ENCODE measurements around the gene MAD2L1BP. TPM values are rescaled to one million over a fixed set of nuclear protein-coding genes. Genes with fewer than 3 reads are reported as not detected.

MAD2L1BP gene
- total RNA-seq, 2 experiments from 2014 or later: 41.8 to 44.3 TPM

DNA sequence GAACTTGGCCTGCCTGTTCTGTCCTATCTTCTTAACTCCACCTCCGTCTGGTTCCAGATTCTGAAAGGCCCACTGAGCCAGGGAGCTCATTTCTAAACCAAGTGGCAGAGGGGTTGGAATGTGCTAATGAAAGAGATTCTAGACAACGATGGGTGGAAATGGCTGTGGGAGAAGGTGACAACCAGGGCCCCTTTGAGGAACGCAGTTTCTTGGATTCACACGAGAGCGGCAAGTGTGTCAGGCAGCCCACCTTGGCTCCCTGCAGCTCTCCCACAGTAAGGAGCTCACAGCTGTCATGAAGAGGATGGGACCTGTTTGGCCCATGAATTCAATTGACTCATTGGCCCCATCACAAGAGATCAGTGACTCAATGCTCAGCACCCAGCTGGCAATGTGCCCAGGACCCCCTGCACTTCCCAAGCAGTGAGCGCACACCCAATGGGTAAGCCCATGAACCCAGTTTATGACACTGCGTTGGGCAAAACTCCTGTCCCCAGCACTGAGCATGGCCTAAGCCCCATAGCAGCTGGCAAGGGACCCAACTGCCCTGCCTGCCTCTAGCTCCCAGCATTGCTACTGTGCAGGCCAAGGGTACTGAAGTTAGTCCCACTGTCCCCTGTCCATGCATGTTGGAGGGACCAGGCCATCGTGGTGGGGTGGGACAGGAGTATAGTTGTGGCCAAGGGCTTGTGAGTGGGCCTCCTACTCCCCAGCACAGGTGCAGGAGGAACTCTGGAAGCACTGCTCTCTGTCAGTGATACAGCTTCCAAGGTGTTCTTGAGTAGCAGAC is 35.6 kb downstream of the MAD2L1BP start:
- H3K4me3 Mint-ChIP-seq: no peak overlapping the region
- H3K36me3 Mint-ChIP-seq (ENCODE audit: low read depth): peaks cover 32% of the 10 kb centered on the region
- no peaks in the 10 kb centered on the region for H3K27me3 Mint-ChIP-seq
- DNase-seq: no peak
- no peak overlapping the region for H3K27ac Mint-ChIP-seq
- POLR2A ChIA-PET: no interaction called here
- peaks cover 42% of the 10 kb centered on the region for H3K4me1 Mint-ChIP-seq
- CTCF ChIA-PET: interaction anchor here (0.6 to 3.9 kb wide), 9 partner anchors 11 to 491 kb away, joined by 3 to 20 read pairs (median 4); partner anchors contain the start of gene MRPS18A
- H3K9me3 Mint-ChIP-seq: no peaks in the 10 kb centered on the region

DNA sequence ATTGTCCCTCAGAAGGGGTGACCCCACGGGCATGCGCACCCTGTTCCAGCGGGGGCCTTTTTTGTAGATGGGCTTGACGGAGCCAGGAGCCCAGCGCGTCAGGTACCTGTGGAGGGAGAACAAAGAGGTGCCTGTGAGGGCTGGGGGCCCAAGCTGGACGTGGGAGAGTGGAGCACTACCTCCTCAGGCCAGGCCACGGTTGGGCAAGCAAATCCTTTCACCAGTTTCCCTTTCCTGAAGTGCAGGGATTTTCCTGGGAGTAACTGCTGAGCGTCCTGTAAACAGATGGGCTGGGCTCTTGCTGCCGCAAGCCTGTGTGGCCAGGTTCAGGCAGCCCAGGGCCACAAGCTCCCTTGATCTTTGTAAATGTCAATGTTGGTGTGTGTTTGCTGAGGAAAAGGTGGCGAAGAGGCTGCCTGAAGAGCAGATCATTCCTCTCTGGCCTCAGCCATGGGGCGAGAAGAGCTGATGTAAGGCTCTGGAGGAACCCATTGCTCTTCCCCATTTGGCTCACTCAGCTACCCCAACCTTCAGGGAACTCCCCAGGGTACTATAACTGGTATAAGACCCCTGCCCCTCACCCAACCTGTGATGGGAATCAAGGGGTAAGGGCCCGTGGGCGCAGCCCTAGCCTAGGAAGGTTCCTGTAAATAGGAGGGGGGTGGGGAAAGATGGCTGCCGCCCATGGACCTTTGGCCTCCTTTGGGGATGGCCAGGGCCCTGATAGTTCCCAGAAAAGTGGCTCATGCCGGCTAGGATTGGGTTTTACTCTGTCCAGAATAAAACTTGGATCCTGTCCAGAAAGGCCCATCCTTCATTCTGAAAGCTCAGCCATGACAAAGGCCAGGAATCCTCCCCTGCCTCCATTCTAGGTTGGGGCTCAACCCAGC is 36.4 kb downstream of the MAD2L1BP start:
- DNase-seq: no peak
- peaks cover 41% of the 10 kb centered on the region for H3K4me1 Mint-ChIP-seq
- no peak overlapping the region for H3K27ac Mint-ChIP-seq
- no peak overlapping the region for H3K4me3 Mint-ChIP-seq
- no peaks in the 10 kb centered on the region for H3K27me3 Mint-ChIP-seq
- peaks cover 34% of the 10 kb centered on the region for H3K36me3 Mint-ChIP-seq (ENCODE audit: low read depth)
- ChIA-PET POLR2A (no interaction called here), CTCF (interaction anchor here (1.2 to 2.0 kb wide), 2 partner anchors 26 to 37 kb away, joined by 3 to 8 read pairs; no protein-coding TSS in a partner anchor)
- H3K9me3 Mint-ChIP-seq: no peaks in the 10 kb centered on the region

DNA sequence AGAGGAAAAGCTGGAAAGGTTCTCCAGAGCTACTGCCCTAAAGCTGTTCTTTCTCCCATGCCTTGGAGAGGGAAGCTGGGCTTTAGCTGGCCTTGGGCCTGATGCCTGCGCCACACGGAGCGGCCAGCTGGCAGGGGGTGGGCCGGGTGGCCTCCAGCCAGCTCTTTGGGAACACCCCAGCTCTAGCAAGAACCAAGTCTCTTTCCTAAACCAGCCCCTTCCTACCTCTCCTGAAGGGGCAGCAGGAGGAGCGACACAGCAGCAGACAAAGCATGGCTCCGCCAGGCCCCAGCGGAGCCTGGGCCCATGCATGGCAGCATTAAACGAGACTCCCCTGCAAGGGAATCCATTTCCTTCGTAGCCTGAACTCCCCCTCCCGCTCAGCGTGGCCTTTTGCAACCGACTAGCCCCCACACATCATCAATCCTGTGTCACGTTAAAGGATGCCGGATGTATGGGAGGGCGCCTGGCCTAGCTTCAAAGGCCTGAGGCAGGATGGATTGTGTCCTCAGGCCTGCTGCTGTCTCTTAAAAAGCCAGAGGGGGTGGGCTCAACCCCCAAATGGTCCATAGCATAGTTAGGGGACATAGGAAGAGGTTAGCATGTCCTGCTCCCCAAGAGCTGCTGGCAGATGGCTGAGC is 37.9 kb downstream of the MAD2L1BP start:
- H3K27ac Mint-ChIP-seq: no peak overlapping the region
- H3K27me3 Mint-ChIP-seq: no peaks in the 10 kb centered on the region
- peaks cover 35% of the 10 kb centered on the region for H3K36me3 Mint-ChIP-seq (ENCODE audit: low read depth)
- CTCF ChIA-PET: interaction anchor here (2.0 kb wide), 1 partner anchor 27 kb away, joined by 8 read pairs; no protein-coding TSS in a partner anchor
- H3K9me3 Mint-ChIP-seq: no peaks in the 10 kb centered on the region
- no peak for DNase-seq
- peaks cover 25% of the 10 kb centered on the region for H3K4me1 Mint-ChIP-seq
- no peak overlapping the region for H3K4me3 Mint-ChIP-seq
- POLR2A ChIA-PET: no interaction called here

DNA sequence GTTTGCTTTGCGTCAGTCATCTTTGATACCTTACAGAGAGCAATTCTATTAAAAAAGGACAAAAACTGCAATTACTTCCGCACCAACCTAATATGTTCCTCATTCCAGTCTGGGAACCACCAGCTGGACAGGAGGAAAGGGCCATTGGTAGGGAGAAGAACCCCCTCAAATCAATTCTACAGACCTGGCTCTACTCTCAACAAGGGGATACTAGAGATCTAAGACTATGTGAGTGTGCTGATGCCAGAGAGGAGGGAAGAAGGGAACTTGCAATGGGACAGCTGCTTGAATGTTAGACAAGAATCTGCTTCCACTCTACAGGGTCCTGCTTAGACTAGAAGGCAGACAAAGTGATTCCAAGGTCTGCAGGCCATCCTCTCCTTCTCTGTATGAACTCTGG is 38.7 kb downstream of the MAD2L1BP start:
- Mint-ChIP-seq H3K27me3 (no peaks in the 10 kb centered on the region), H3K9me3 (no peaks in the 10 kb centered on the region), H3K4me1 (peaks cover 19% of the 10 kb centered on the region), H3K36me3 (ENCODE audit: low read depth) (peaks cover 35% of the 10 kb centered on the region), H3K4me3 (no peak overlapping the region), H3K27ac (no peak overlapping the region)
- ChIA-PET CTCF (interaction anchor here (0.6 kb wide), 1 partner anchor 506 kb away, joined by 3 read pairs; no protein-coding TSS in a partner anchor), POLR2A (no interaction called here)
- DNase-seq: no peak

DNA sequence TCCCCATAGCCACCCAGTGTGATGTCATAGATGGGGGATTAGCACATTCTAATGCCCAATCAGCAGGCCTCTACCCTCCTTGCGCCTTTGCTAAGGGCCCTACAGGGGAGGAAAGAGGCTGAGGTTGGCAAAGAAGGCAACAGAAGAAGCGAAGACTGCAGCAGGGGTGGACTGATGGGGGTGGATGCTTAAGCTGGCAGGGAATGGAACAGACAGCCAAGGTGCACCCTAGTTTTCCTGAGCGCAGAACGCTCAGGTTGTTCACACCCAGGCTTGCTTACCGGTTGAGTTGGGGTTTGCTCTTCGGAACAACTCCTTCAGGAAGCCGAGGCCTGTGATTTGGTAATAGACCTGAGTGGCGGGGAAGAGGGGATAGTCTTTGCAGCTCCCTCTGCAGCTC is 39.3 kb downstream of the MAD2L1BP start:
- H3K4me1 Mint-ChIP-seq: peaks cover 13% of the 10 kb centered on the region
- peaks cover 34% of the 10 kb centered on the region for H3K36me3 Mint-ChIP-seq (ENCODE audit: low read depth)
- H3K9me3 Mint-ChIP-seq: no peaks in the 10 kb centered on the region
- DNase-seq: no peak
- H3K27me3 Mint-ChIP-seq: no peaks in the 10 kb centered on the region
- no peak overlapping the region for H3K4me3 Mint-ChIP-seq
- CTCF ChIA-PET: no interaction called here
- POLR2A ChIA-PET: no interaction called here
- H3K27ac Mint-ChIP-seq: no peak overlapping the region

DNA sequence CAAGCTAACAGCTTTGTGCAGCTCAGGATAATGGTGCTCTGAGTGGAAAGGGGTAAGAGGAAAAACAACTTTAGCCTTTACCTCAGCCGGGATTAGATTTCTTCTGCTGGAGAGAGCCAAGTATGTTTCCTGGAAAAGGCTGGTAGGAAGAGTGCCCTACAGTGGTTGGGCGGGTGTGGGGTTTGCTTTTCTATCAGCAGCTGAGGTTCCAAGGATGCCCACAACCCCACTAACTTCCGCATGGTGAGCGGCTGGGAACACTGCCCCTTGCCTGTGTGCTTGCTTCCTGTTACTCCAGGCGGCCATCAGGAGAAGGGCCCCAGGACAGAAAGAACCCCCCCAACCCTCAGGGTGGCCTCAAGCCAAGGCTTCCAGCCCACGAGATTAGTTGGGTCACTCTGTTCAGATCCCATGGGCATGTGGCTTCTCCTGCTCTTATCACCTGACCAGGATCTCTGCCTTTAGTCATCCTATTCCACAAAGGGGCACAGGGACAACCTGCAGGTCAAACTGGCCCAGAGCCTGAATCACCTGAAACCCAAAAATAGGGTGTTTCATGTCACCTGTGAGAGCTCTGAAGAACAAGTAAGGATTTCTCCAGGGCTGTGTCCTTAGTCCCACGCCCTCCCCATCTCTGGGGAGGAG is 41.4 kb downstream of the MAD2L1BP start:
- Mint-ChIP-seq H3K27me3 (no peaks in the 10 kb centered on the region), H3K4me3 (no peak overlapping the region), H3K27ac (no peak overlapping the region), H3K36me3 (ENCODE audit: low read depth) (peaks cover 33% of the 10 kb centered on the region), H3K9me3 (no peaks in the 10 kb centered on the region), H3K4me1 (no peaks in the 10 kb centered on the region)
- DNase-seq: no peak
- CTCF ChIA-PET: interaction anchor here (0.6 to 5.7 kb wide), 2 partner anchors 10 to 25 kb away, joined by 4 to 46 read pairs; no protein-coding TSS in a partner anchor
- POLR2A ChIA-PET: no interaction called here

DNA sequence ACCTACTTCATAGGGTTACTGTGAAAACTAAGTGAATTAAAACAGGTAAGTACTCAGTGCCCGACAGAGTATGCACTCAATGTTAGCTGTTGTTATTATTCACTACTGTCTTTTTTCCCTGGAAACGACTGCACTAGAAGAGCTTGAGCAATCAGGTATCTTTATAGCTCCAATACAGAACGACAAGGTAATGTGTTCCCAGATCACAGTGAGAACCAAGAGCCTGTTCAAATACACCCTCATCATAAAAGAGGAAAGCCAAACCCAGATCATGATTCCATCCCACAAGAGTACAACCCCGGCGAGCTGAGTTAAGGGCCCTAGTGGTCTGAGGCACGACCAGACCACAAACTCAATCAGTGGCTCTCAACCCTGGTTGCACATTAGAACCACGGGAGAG is 42.1 kb downstream of the MAD2L1BP start:
- Mint-ChIP-seq H3K4me3 (no peak overlapping the region), H3K9me3 (no peaks in the 10 kb centered on the region), H3K4me1 (peaks cover 2% of the 10 kb centered on the region), H3K27me3 (no peaks in the 10 kb centered on the region), H3K36me3 (ENCODE audit: low read depth) (peaks cover 35% of the 10 kb centered on the region), H3K27ac (no peak overlapping the region)
- ChIA-PET CTCF (interaction anchor here (0.6 to 5.7 kb wide), 3 partner anchors 10 to 25 kb away, joined by 3 to 46 read pairs (median 4); partner anchors contain the start of gene MRPS18A), POLR2A (no interaction called here)
- no peak for DNase-seq

DNA sequence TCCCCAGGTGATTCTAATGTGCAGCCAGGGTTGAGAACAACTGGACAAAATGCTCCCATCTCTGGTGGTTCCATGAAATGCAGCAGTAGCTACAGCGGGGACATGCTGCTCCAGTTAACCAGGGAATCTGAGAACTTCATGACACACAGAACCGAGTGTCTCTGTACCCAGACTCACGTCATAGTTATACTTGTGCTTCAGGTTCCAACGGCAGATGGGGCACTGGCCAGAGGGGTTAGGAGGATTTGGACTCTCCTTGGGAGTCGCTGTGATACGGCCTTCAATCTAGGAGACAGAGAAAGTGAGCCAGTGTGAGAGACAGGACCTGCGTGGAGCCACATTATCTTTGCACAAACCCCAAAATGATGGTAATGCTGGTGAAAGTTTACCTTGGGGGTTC is 42.7 kb downstream of the MAD2L1BP start:
- Mint-ChIP-seq H3K27me3 (no peaks in the 10 kb centered on the region), H3K27ac (no peak overlapping the region), H3K9me3 (no peaks in the 10 kb centered on the region), H3K4me1 (peaks cover 5% of the 10 kb centered on the region), H3K4me3 (no peak overlapping the region), H3K36me3 (ENCODE audit: low read depth) (peaks cover 31% of the 10 kb centered on the region)
- POLR2A ChIA-PET: no interaction called here
- no peak for DNase-seq
- CTCF ChIA-PET: interaction anchor here (0.9 to 5.7 kb wide), 4 partner anchors 10 to 96 kb away, joined by 3 to 46 read pairs (median 4); partner anchors contain the start of gene MRPS18A

DNA sequence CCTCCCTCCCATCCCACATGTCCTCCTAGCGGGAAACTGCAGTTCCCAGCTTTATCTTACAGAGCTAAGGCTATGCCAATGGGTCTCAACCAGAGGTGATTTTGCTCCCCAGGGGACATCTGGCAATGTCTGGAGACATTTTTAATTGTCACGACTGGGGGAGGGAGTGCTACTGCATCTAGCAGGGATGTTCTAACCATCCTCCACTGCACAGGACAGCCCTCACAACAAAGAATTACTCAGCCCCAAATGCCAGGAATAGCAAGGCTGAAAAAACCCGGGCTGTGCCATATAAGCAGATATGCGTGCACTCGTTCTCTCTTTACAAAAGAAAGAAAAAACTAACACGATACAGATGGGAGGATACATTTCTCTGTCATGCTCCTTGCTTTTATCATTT is 43.4 kb downstream of the MAD2L1BP start:
- ChIA-PET CTCF (interaction anchor here (0.5 to 5.7 kb wide), 4 partner anchors 12 to 95 kb away, joined by 3 to 46 read pairs (median 4); no protein-coding TSS in a partner anchor), POLR2A (no interaction called here)
- H3K36me3 Mint-ChIP-seq (ENCODE audit: low read depth): peaks cover 30% of the 10 kb centered on the region
- H3K4me1 Mint-ChIP-seq: peaks cover 10% of the 10 kb centered on the region
- H3K27me3 Mint-ChIP-seq: no peaks in the 10 kb centered on the region
- H3K27ac Mint-ChIP-seq: no peak overlapping the region
- DNase-seq: no peak
- no peaks in the 10 kb centered on the region for H3K9me3 Mint-ChIP-seq
- no peak overlapping the region for H3K4me3 Mint-ChIP-seq

DNA sequence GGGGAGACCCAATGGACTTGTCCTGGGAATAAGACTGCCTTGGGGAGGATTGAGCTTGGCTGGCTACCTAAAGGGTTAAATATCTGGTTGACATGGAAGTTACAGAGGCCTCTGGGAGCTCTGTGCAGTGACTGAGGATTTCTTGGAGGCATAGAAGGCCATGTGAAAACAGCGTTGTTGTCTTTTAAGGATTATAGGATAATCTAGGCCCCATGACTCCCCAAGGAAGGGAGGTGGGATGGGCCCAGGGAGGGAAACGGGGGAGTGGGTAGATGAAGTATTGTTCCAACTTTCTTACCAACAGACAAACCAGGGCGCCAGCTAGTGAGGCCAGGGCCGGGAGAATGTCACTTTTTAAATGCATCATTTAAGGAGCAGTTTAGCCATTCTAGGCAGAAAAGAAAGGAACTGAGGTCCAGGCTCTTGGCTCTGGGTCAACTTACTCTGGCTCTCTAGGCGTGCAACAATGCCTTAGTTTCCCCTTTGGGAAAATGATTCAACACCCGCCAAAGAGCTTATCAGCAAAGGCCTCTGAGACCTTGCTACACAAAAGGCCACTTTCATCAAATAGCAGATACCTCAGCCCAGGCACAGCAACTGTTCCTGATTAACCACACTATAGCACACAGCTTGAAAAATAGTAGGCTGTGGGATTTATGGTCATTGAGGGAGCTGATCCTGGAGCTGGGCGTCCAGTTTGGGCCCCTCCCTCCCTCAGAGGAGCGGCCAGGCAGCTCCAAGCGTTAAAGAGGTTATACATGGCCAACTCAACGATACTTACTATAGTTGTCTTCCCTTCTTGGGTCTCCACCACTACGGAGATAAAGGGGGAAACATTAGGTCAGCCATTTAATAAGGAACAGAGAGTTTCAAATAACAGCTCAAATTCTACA is 44.9 kb downstream of the MAD2L1BP start:
- H3K9me3 Mint-ChIP-seq: no peaks in the 10 kb centered on the region
- H3K36me3 Mint-ChIP-seq (ENCODE audit: low read depth): peaks cover 20% of the 10 kb centered on the region
- POLR2A ChIA-PET: no interaction called here
- DNase-seq: no peak
- no peaks in the 10 kb centered on the region for H3K27me3 Mint-ChIP-seq
- no peak overlapping the region for H3K4me3 Mint-ChIP-seq
- no peak overlapping the region for H3K27ac Mint-ChIP-seq
- CTCF ChIA-PET: interaction anchor here (1.2 to 5.7 kb wide), 2 partner anchors 14 to 89 kb away, joined by 3 to 46 read pairs; no protein-coding TSS in a partner anchor
- peaks cover 18% of the 10 kb centered on the region for H3K4me1 Mint-ChIP-seq

DNA sequence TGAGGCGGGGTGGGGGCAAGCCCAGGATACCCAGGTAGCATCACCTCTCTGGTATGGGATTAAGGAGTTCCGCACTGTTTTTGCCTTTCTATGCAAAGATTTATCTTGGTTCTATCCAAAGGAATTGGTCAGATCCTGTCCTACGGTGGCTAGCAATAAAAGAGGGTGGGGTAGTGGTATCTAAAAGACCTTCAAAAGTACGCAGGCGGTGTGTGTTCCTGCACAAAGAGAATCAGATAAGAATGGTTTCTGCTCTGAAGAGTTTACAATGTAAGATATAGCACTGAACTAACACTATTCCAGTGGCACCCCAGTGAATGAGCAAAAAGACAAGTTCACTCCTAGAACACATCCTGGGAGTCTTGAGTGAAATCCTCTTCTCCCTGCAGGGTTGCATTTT is 45.7 kb downstream of the MAD2L1BP start:
- Mint-ChIP-seq H3K4me1 (peaks cover 24% of the 10 kb centered on the region), H3K27ac (no peak overlapping the region), H3K9me3 (no peaks in the 10 kb centered on the region), H3K36me3 (ENCODE audit: low read depth) (peaks cover 16% of the 10 kb centered on the region), H3K4me3 (no peak overlapping the region), H3K27me3 (no peaks in the 10 kb centered on the region)
- ChIA-PET CTCF (interaction anchor here (1.4 to 5.7 kb wide), 2 partner anchors 10 to 14 kb away, joined by 3 to 46 read pairs; no protein-coding TSS in a partner anchor), POLR2A (no interaction called here)
- no peak for DNase-seq
